SU-DHL-6 (cell line): ENCODE measurements around the gene TRABD.

Experiments used
- H2AFZ ChIP-seq: fragments of 200-600 bp; sonication (generic); 2 replicates; pipeline ENCODE4 v1.6.1; 2014; ENCODE audit warnings: low read depth, mild to moderate bottlenecking, moderate library complexity, mixed read lengths, antibody characterized with exemption, low read length; ENCODE audit not compliant: severe bottlenecking
- H3F3A ChIP-seq: fragments of 200-600 bp; shearing (Covaris generic); 2 replicates; pipeline ENCODE4 v1.6.0; 2016; ENCODE audit warnings: antibody characterized with exemption, mild to moderate bottlenecking; ENCODE audit not compliant: insufficient read depth
- H3K27ac ChIP-seq: fragments of 200-600 bp; sonication (generic); 2 replicates; pipeline ENCODE4 v1.5.1; 2016; ENCODE audit warnings: low read depth, mild to moderate bottlenecking, low read length, moderate library complexity, mixed read lengths
- H3K27me3 ChIP-seq: fragments of 200-600 bp; sonication (generic), shearing (Covaris generic); 2 replicates; pipeline ENCODE4 v1.6.0; 2014; ENCODE audit warnings: mild to moderate bottlenecking, low read length
- H3K36me3 ChIP-seq: fragments of 200-600 bp; sonication (generic); 2 replicates; pipeline ENCODE4 v1.6.1; 2014; ENCODE audit warnings: mild to moderate bottlenecking, low read length, mixed read lengths
- H3K4me2 ChIP-seq: fragments of 300-600, 200-600 bp; shearing (Covaris generic), sonication (generic); 2 replicates; pipeline ENCODE4 v1.6.0; 2014; ENCODE audit warnings: low read length, low read depth, mild to moderate bottlenecking; ENCODE audit not compliant: poor library complexity, severe bottlenecking
- H3K4me3 ChIP-seq: fragments of 200-600 bp; sonication (generic); 2 replicates; pipeline ENCODE4 v1.5.1; 2014; ENCODE audit warnings: antibody characterized with exemption, low read length, mild to moderate bottlenecking, mixed read lengths; ENCODE audit not compliant: insufficient read depth, poor library complexity, severe bottlenecking
- H3K79me2 ChIP-seq: fragments of 200-600 bp; sonication (generic); 2 replicates; pipeline ENCODE4 v1.6.1; 2014; ENCODE audit warnings: mild to moderate bottlenecking, low read length, moderate library complexity; ENCODE audit not compliant: insufficient read depth
- H3K9ac ChIP-seq: fragments of 200-600 bp; sonication (generic); 2 replicates; pipeline ENCODE4 v1.7.0; 2014; ENCODE audit warnings: mild to moderate bottlenecking, low read length
- H3K9me2 ChIP-seq: fragments of 200-600 bp; sonication (generic); replicated peaks from 2 replicates; pipeline ENCODE4 v1.6.1; 2014; ENCODE audit warnings: low read length; ENCODE audit not compliant: insufficient read depth
- H3K9me3 ChIP-seq: fragments of 200-600 bp; sonication (generic); 2 replicates; pipeline ENCODE4 v1.6.1; 2014; ENCODE audit warnings: low read length, mixed read lengths; ENCODE audit not compliant: insufficient read depth
- H4K20me1 ChIP-seq: fragments of 200-600 bp; sonication (generic); 2 replicates; pipeline ENCODE4 v1.6.1; 2014; ENCODE audit warnings: low read depth, mild to moderate bottlenecking, antibody characterized with exemption, low read length, moderate library complexity, mixed read lengths
- EZH2phosphoT487 ChIP-seq: fragments of 200-600 bp; sonication (generic), shearing (Covaris generic); conservative IDR thresholded peaks from 2 replicates; pipeline ENCODE4 v1.6.1; 2018; ENCODE audit warnings: mild to moderate bottlenecking, antibody characterized with exemption, low read length, moderate library complexity, mixed read lengths
- TF ChIP-seq, protein P1 (sequence below): fragments of 200-600 bp; sonication (generic); IDR thresholded peaks from one replicate; pipeline ENCODE4 v1.5.1; 2017; ENCODE audit warnings: antibody characterized with exemption, mild to moderate bottlenecking, low read length, moderate library complexity; ENCODE audit not compliant: insufficient read depth, poor library complexity, severe bottlenecking

Gene TRABD

GRCh38 chr22:50220603-50221409 lies 35.1 kb downstream of the TRABD start:
- H3K27me3 ChIP-seq: no peaks in the 10 kb centered on the region
- H4K20me1 ChIP-seq: no peaks in the 10 kb centered on the region
- no peak overlapping the region for H3K9ac ChIP-seq
- H3K4me2 ChIP-seq: no peak overlapping the region
- H3K9me2 ChIP-seq: no peaks in the 10 kb centered on the region
- no peak overlapping the region for H3K4me3 ChIP-seq
- no peaks in the 10 kb centered on the region for H3F3A ChIP-seq
- H3K27ac ChIP-seq: no peak overlapping the region
- H3K36me3 ChIP-seq: no peaks in the 10 kb centered on the region
- no peak overlapping the region for H2AFZ ChIP-seq
- H3K79me2 ChIP-seq: no peaks in the 10 kb centered on the region
- H3K9me3 ChIP-seq: no peaks in the 10 kb centered on the region
- TF ChIP-seq EZH2phosphoT487: no peak
- TF ChIP-seq, protein P1, sequence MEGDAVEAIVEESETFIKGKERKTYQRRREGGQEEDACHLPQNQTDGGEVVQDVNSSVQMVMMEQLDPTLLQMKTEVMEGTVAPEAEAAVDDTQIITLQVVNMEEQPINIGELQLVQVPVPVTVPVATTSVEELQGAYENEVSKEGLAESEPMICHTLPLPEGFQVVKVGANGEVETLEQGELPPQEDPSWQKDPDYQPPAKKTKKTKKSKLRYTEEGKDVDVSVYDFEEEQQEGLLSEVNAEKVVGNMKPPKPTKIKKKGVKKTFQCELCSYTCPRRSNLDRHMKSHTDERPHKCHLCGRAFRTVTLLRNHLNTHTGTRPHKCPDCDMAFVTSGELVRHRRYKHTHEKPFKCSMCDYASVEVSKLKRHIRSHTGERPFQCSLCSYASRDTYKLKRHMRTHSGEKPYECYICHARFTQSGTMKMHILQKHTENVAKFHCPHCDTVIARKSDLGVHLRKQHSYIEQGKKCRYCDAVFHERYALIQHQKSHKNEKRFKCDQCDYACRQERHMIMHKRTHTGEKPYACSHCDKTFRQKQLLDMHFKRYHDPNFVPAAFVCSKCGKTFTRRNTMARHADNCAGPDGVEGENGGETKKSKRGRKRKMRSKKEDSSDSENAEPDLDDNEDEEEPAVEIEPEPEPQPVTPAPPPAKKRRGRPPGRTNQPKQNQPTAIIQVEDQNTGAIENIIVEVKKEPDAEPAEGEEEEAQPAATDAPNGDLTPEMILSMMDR: no peak

- Histone ChIP-seq H3K27me3 (no peaks in the 10 kb centered on the region), H3K79me2 (no peaks in the 10 kb centered on the region), H4K20me1 (no peaks in the 10 kb centered on the region), H3K9me2 (no peaks in the 10 kb centered on the region), H3K4me2 (no peak overlapping the region), H2AFZ (no peak overlapping the region), H3K27ac (no peak overlapping the region), H3K9me3 (no peaks in the 10 kb centered on the region), H3K9ac (no peak overlapping the region), H3K4me3 (no peak overlapping the region), H3K36me3 (no peaks in the 10 kb centered on the region), H3F3A (no peaks in the 10 kb centered on the region)
- TF ChIP-seq, protein P1: no peak
- no peak for TF ChIP-seq EZH2phosphoT487
Measured at GRCh38 chr22:50221410-50222300, 35.9 kb downstream of the TRABD start.

DNA sequence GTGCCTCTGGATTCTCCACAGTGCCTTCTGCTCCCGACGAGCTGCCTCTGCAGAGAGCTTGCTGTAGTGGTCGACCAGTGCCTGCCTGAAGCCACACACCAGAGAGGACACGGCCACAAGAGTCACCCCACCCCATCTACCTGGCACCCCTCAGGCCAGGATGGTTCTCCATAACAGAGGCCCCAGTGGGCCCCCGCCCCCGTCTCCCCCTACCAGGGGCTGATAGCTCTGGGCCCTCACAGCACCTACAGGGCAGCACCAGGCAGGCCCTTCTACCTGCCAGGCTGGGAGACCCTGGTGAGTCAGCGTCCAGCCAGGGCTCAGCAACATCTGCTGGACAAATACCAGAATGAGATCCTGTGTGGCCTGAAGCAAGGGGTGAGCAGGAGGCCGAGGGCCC lies 36.8 kb downstream of the TRABD start:
- H3K4me3 ChIP-seq: no peak overlapping the region
- H3K4me2 ChIP-seq: no peak overlapping the region
- no peaks in the 10 kb centered on the region for H3K9me3 ChIP-seq
- no peak overlapping the region for H3K27ac ChIP-seq
- no peak overlapping the region for H3K9ac ChIP-seq
- no peaks in the 10 kb centered on the region for H3K9me2 ChIP-seq
- no peak overlapping the region for H2AFZ ChIP-seq
- H3F3A ChIP-seq: no peaks in the 10 kb centered on the region
- no peaks in the 10 kb centered on the region for H3K36me3 ChIP-seq
- no peaks in the 10 kb centered on the region for H3K79me2 ChIP-seq
- H3K27me3 ChIP-seq: no peaks in the 10 kb centered on the region
- H4K20me1 ChIP-seq: no peaks in the 10 kb centered on the region
- TF ChIP-seq EZH2phosphoT487: no peak
- TF ChIP-seq, protein P1: no peak
